Measurements from ENCODE around the gene FRMPD2. TPM values are rescaled to one million over a fixed set of nuclear protein-coding genes. Genes with fewer than 3 reads are reported as not detected.

FRMPD2 gene
- total RNA-seq, 1 donor from 2014 or later = not detected

- peaks cover 3% of the 10 kb centered on the region for H3K27me3 Mint-ChIP-seq (ENCODE audit: low read depth)
- no peak overlapping the region for H3K27ac Mint-ChIP-seq (ENCODE audit: unreplicated experiment)
- no peak overlapping the region for H3K4me3 Mint-ChIP-seq (ENCODE audit: unreplicated experiment)
- H3K4me1 Mint-ChIP-seq (ENCODE audit: low read depth) = no peaks in the 10 kb centered on the region
- H3K36me3 Mint-ChIP-seq (ENCODE audit: low read depth) = no peaks in the 10 kb centered on the region
- no peak for TF ChIP-seq CTCF (IDR thresholded peaks at IDR 0.05)
- H3K9me3 Mint-ChIP-seq (ENCODE audit: low read depth) = no peaks in the 10 kb centered on the region
- no peak for DNase-seq (ENCODE audit: low spot score)
These were observed 38.3 kb downstream of the FRMPD2 start for GRCh38 chr10:48236199-48236621.

- peaks cover 2% of the 10 kb centered on the region for H3K27me3 Mint-ChIP-seq (ENCODE audit: low read depth)
- H3K9me3 Mint-ChIP-seq (ENCODE audit: low read depth) = no peaks in the 10 kb centered on the region
- no peak overlapping the region for H3K27ac Mint-ChIP-seq (ENCODE audit: unreplicated experiment)
- no peak for TF ChIP-seq CTCF (IDR thresholded peaks at IDR 0.05)
- H3K4me1 Mint-ChIP-seq (ENCODE audit: low read depth) = no peaks in the 10 kb centered on the region
- no peak overlapping the region for H3K4me3 Mint-ChIP-seq (ENCODE audit: unreplicated experiment)
- no peaks in the 10 kb centered on the region for H3K36me3 Mint-ChIP-seq (ENCODE audit: low read depth)
- DNase-seq (ENCODE audit: low spot score) = no peak
These were observed 39.0 kb downstream of the FRMPD2 start for GRCh38 chr10:48235501-48235900.

- H3K9me3 Mint-ChIP-seq (ENCODE audit: low read depth) = no peaks in the 10 kb centered on the region
- no peak overlapping the region for H3K27ac Mint-ChIP-seq (ENCODE audit: unreplicated experiment)
- no peaks in the 10 kb centered on the region for H3K4me1 Mint-ChIP-seq (ENCODE audit: low read depth)
- no peak for TF ChIP-seq CTCF (IDR thresholded peaks at IDR 0.05)
- H3K4me3 Mint-ChIP-seq (ENCODE audit: unreplicated experiment) = no peak overlapping the region
- H3K27me3 Mint-ChIP-seq (ENCODE audit: low read depth) = peaks cover 2% of the 10 kb centered on the region
- no peaks in the 10 kb centered on the region for H3K36me3 Mint-ChIP-seq (ENCODE audit: low read depth)
- no peak for DNase-seq (ENCODE audit: low spot score)
These were observed 39.7 kb downstream of the FRMPD2 start for GRCh38 chr10:48234787-48235186.

GRCh38 chr10:48234295-48234694, 40.2 kb downstream of the FRMPD2 start:
- DNase-seq (ENCODE audit: low spot score) = no peak
- Mint-ChIP-seq H3K27me3 (ENCODE audit: low read depth) (peaks cover 2% of the 10 kb centered on the region), H3K9me3 (ENCODE audit: low read depth) (no peaks in the 10 kb centered on the region), H3K4me1 (ENCODE audit: low read depth) (no peaks in the 10 kb centered on the region), H3K27ac (ENCODE audit: unreplicated experiment) (no peak overlapping the region), H3K4me3 (ENCODE audit: unreplicated experiment) (no peak overlapping the region), H3K36me3 (ENCODE audit: low read depth) (no peaks in the 10 kb centered on the region)
- no peak for TF ChIP-seq CTCF (IDR thresholded peaks at IDR 0.05)

- H3K9me3 Mint-ChIP-seq (ENCODE audit: low read depth) = no peaks in the 10 kb centered on the region
- H3K36me3 Mint-ChIP-seq (ENCODE audit: low read depth) = no peaks in the 10 kb centered on the region
- DNase-seq (ENCODE audit: low spot score) = no peak
- H3K27me3 Mint-ChIP-seq (ENCODE audit: low read depth) = peaks cover 2% of the 10 kb centered on the region
- no peaks in the 10 kb centered on the region for H3K4me1 Mint-ChIP-seq (ENCODE audit: low read depth)
- no peak overlapping the region for H3K4me3 Mint-ChIP-seq (ENCODE audit: unreplicated experiment)
- TF ChIP-seq CTCF (IDR thresholded peaks at IDR 0.05) = no peak
- H3K27ac Mint-ChIP-seq (ENCODE audit: unreplicated experiment) = no peak overlapping the region
These were observed 40.9 kb downstream of the FRMPD2 start for GRCh38 chr10:48233559-48234005.
